K562 (cell line): ENCODE results near the gene SNRNP70. TPM values are rescaled to one million over a fixed set of nuclear protein-coding genes. Genes with fewer than 3 reads are reported as not detected.

Experiments
- ATF4 ChIP-seq: fragments of 450-650 bp; formaldehyde crosslinking; IDR thresholded peaks from 2 replicates; pipeline ENCODE4 v1.4.0; 2022; ENCODE audit warnings: mild to moderate bottlenecking, moderate library complexity
- FOS ChIP-seq: IDR thresholded peaks from 3 replicates; pipeline ENCODE4 v1.6.1; 2011; ENCODE audit not compliant: insufficient read length; ENCODE audit errors: extremely low read depth
- HMG20A ChIP-seq: fragments of 450-650 bp; formaldehyde crosslinking; conservative IDR thresholded peaks from 2 replicates; pipeline ENCODE4 v1.4.0; 2020; ENCODE audit warnings: mild to moderate bottlenecking, mixed read lengths
- ILF3 ChIP-seq: fragments of 450-650 bp; IDR thresholded peaks from 2 replicates; pipeline ENCODE4 v1.6.1; 2018; ENCODE audit warnings: antibody characterized with exemption, mild to moderate bottlenecking, moderate library complexity, borderline replicate concordance
- KAT7 ChIP-seq: sonication (generic); formaldehyde crosslinking; IDR thresholded peaks from 2 replicates; pipeline ENCODE4 v1.8.0; 2022; ENCODE audit warnings: missing genetic modification reagents, mild to moderate bottlenecking, borderline replicate concordance
- MCM2 ChIP-seq: fragments of 450-650 bp; IDR thresholded peaks from 2 replicates; pipeline ENCODE4 v1.6.1; 2017; ENCODE audit warnings: low read depth, mild to moderate bottlenecking
- NFXL1 ChIP-seq: fragments of 450-650 bp; formaldehyde crosslinking; IDR thresholded peaks from 2 replicates; pipeline ENCODE4 v1.4.0; 2021; ENCODE audit warnings: mild to moderate bottlenecking
- RBM34 ChIP-seq: fragments of 200-400 bp; formaldehyde crosslinking; IDR thresholded peaks from 2 replicates; pipeline ENCODE4 v1.6.1; 2018; ENCODE audit warnings: low read length, borderline replicate concordance; ENCODE audit not compliant: insufficient read depth
- RFX1 ChIP-seq: fragments of 450-650 bp; IDR thresholded peaks from 2 replicates; pipeline ENCODE4 v1.6.1; 2016; ENCODE audit warnings: mild to moderate bottlenecking, moderate library complexity
- RNF2 ChIP-seq: sonication (generic); IDR thresholded peaks from 2 replicates; pipeline ENCODE4 v1.6.1; 2016
- SIN3A ChIP-seq, 2 experiments: fragments of 150-350 bp in 1 of 2; IDR thresholded peaks; 2 replicates each; pipeline ENCODE4 v1.6.1; 2011 to 2016; ENCODE audit warnings: borderline replicate concordance in 2 of 2, low read depth in 2 of 2, low read length in 2 of 2, mild to moderate bottlenecking in 2 of 2, moderate library complexity in 2 of 2; ENCODE audit not compliant: control insufficient read depth in 1 of 2
- SMARCB1 ChIP-seq: IDR thresholded peaks from 2 replicates; pipeline ENCODE4 v1.6.1; 2011; ENCODE audit warnings: improper control_type of control experiment, low read depth; ENCODE audit not compliant: insufficient read length
- SNAPC5 ChIP-seq: fragments of 250-450 bp; sonication (Bioruptor Pico); IDR thresholded peaks from 2 replicates; pipeline ENCODE4 v1.8.0; 2021; ENCODE audit warnings: moderate library complexity, mild to moderate bottlenecking, inconsistent platforms
- TCFL5 ChIP-seq: fragments of 250-450 bp; sonication (Bioruptor Pico); conservative IDR thresholded peaks from 2 replicates; pipeline ENCODE4 v1.6.1; 2021; ENCODE audit warnings: mild to moderate bottlenecking, moderate library complexity, matching md5 sums
- ZBTB12 ChIP-seq: fragments of 250-450 bp; sonication (Bioruptor Pico); IDR thresholded peaks from 2 replicates; pipeline ENCODE4 v1.4.0; 2020
- ZC3H4 ChIP-seq: sonication (generic); formaldehyde crosslinking; IDR thresholded peaks from 2 replicates; pipeline ENCODE4 v1.9.0; 2021; ENCODE audit warnings: missing genetic modification reagents, borderline replicate concordance
- ZKSCAN1 ChIP-seq: fragments of 150-350 bp; IDR thresholded peaks from 2 replicates; pipeline ENCODE4 v1.6.1; 2016; ENCODE audit warnings: low read depth, low read length
- ZNF232 ChIP-seq: sonication (generic); formaldehyde crosslinking; IDR thresholded peaks from 2 replicates; pipeline ENCODE4 v1.8.0; 2022; ENCODE audit warnings: mild to moderate bottlenecking, missing genetic modification reagents
- ZNF253 ChIP-seq: fragments of 250-450 bp; sonication (Bioruptor Pico); conservative IDR thresholded peaks from 2 replicates; pipeline ENCODE4 v1.6.1; 2021; ENCODE audit warnings: mild to moderate bottlenecking
- ZNF518B ChIP-seq: fragments of 250-450 bp; sonication (Bioruptor Pico); IDR thresholded peaks from 2 replicates; pipeline ENCODE4 v1.5.0; 2021; ENCODE audit warnings: mild to moderate bottlenecking, moderate library complexity
- ZNF561 ChIP-seq: fragments of 450-650 bp; formaldehyde crosslinking; conservative IDR thresholded peaks from 2 replicates; pipeline ENCODE4 v1.4.0; 2020; ENCODE audit warnings: mild to moderate bottlenecking, moderate library complexity
- ZNF764 ChIP-seq: fragments of 250-450 bp; sonication (Bioruptor Pico); IDR thresholded peaks from 2 replicates; pipeline ENCODE4 v1.4.0; 2020; ENCODE audit warnings: low read depth, mild to moderate bottlenecking, moderate library complexity
- ZNF830 ChIP-seq: fragments of 250-450 bp; sonication (Bioruptor Pico); IDR thresholded peaks from 2 replicates; pipeline ENCODE4 v1.5.0; 2021; ENCODE audit warnings: mild to moderate bottlenecking
- polyA plus RNA-seq, 8 experiments: library from polyadenylated mRNA; depleted of rRNA in 4 of 8; stranded (reverse) in 5 of 8; unstranded in 3 of 8; fragments of >200 nt; fragmentation: Nextera tagmentation in 2 of 8; fragmentation: Illumina TruSeq in 1 of 8; extraction: Ambion mirVana in 2 of 8; extraction: Trizol in 1 of 8; gene quantifications; 2 replicates each; pipeline versions ENCODE4 v1.2.1 to v1.2.3, GENCODE V29; 2011 to 2014; ENCODE audit warnings: inconsistent platforms in 1 of 8, missing spikeins in 1 of 8
- total RNA-seq, 7 experiments: library from RNA; depleted of rRNA in 6 of 7; stranded (reverse); fragments of >200 nt in 6 of 7; fragmentation: Illumina TruSeq in 2 of 7; extraction: Trizol in 2 of 7; gene quantifications; 2 replicates each; pipeline versions ENCODE4 v1.2.1 to v1.2.3, GENCODE V29; 2011 to 2021; ENCODE audit warnings: low replicate concordance in 1 of 7

The SNRNP70 gene
- total and polyA plus RNA-seq, 9 of the 15 experiments (the other 6 are each of a cell fraction or from before 2014, with no cell fraction given), result 2.8 to 496 (median 136) TPM

GRCh38 chr19:49085020-49085867 lies at the start of gene SNRNP70 (continued):
- no peak for TF ChIP-seq SNAPC5
- no peak; the same call in 1 of the 2 replicates for TF ChIP-seq RBM34
- TF ChIP-seq RNF2, result peak; percentile 70; the same call in 1 of the 2 replicates
- no peak for TF ChIP-seq ZNF830 (CRISPR knock-in tag)
- no peak for TF ChIP-seq HMG20A (CRISPR knock-in tag)
- TF ChIP-seq ZC3H4, result no peak
- no peak for TF ChIP-seq SMARCB1
- no peak for TF ChIP-seq ZNF518B
- no peak for TF ChIP-seq MCM2
- no peak for TF ChIP-seq TCFL5 (CRISPR knock-in tag)
- TF ChIP-seq FOS, result no peak
- no peak for TF ChIP-seq ZNF561
- no peak for TF ChIP-seq NFXL1 (CRISPR knock-in tag)
- TF ChIP-seq ILF3, result no peak
- no peak for TF ChIP-seq ZBTB12 (CRISPR knock-in tag)
- 0 out of 2 replicates have a peak, but pooled peaks have one; percentile 70 for TF ChIP-seq ZNF232
- peak; percentile 32; the same call in 1 of the 2 replicates for TF ChIP-seq ZKSCAN1
- TF ChIP-seq ZNF253 (CRISPR knock-in tag), result no peak
- no peak for TF ChIP-seq ZNF764 (CRISPR knock-in tag)
- TF ChIP-seq KAT7 (CRISPR knock-in tag), result peak; percentile 66
- TF ChIP-seq RFX1, result no peak
- TF ChIP-seq ATF4, result 0 out of 2 replicates have a peak, but pooled peaks have one; percentile 45
- TF ChIP-seq SIN3A (IDR thresholded peaks at IDR 0.05; ENCODE audit: borderline replicate concordance in 2 of 2, control insufficient read depth in 1 of 2, low read depth in 2 of 2, low read length in 2 of 2), result peak; percentile 65 to 77
